Sigmoid colon (tissue), 4 donors: Measurements from ENCODE around the gene TMEM43.

ENCODE experiments used
- CTCF ChIP-seq, 4 experiments: fragments of 450-650 bp in 3 of 4; fragments of 200-600 bp in 1 of 4; IDR thresholded peaks; one replicate each; pipeline ENCODE4 v1.5.1; 2016 to 2019; ENCODE audit warnings: antibody characterized with exemption in 4 of 4, mild to moderate bottlenecking in 3 of 4, moderate library complexity in 2 of 4
- POLR2A ChIP-seq, 2 donors: fragments of 450-650 bp; IDR thresholded peaks; one replicate each; pipeline ENCODE4 v1.6.1; 2016; ENCODE audit warnings: antibody characterized with exemption in 2 of 2, mild to moderate bottlenecking in 2 of 2, moderate library complexity in 2 of 2
- POLR2AphosphoS5 ChIP-seq, 4 donors: sonication (generic); formaldehyde crosslinking; IDR thresholded peaks; one replicate each; pipeline ENCODE4 v1.6.1; 2017; ENCODE audit warnings: antibody characterized with exemption in 4 of 4

DNA sequence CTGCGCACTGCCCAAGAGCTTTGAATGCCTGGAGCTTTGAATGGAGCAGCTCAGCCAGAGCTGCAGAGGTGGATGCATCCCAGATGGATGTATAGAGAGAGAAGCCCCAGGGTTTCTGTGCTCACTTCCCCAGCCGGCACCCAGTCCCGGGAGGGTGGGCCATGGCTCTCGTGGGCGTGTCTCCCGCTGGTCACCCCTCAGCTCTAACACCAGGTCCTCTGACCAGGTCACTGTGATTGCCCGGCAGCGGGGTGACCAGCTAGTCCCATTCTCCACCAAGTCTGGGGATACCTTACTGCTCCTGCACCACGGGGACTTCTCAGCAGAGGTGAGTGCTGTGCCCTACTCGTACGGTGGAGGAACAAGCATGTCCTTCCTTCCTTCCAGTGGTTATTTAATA, 10.7 kb downstream of the TMEM43 start:
- no peak for TF ChIP-seq POLR2AphosphoS5 (IDR thresholded peaks at IDR 0.05)
- TF ChIP-seq CTCF (IDR thresholded peaks at IDR 0.05), result no peak
- TF ChIP-seq POLR2A (IDR thresholded peaks at IDR 0.05), result no peak
